OCI-M1 (cell line): Measurements from ENCODE around the gene AHR.
A peak's percentile ranks its signal among the peaks of the same experiment; 100 is the strongest.
"Not testable (repeated sequence)": the region's sequence is repeated elsewhere in the genome, so short reads cannot be mapped to it uniquely, and the experiment has no call there.

ENCODE experiments used
- DNase-seq: peaks from one replicate; lab custom pipeline; 2025; lab: John Stamatoyannopoulos, UW

The AHR gene

DNA sequence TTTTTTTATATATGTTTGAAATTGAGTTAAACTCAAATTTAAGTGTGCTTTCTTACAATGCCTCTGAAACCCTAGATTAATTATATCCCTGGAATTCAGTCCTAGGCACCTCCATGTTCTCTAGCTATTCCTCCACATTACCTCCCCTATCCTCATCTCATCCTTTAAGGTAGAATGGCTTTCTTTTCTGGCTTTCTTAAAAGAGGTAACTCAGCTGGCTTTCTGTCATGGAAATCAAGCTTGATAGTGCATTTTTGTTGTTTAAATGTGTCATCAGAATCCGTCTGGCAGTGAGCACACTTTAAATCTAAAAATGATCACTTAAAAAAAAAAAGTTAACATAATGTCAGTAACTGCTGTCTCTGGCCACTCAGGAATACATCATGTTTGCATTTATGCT lies 42.2 kb downstream of the AHR start:
- DNase-seq = no peak

DNA sequence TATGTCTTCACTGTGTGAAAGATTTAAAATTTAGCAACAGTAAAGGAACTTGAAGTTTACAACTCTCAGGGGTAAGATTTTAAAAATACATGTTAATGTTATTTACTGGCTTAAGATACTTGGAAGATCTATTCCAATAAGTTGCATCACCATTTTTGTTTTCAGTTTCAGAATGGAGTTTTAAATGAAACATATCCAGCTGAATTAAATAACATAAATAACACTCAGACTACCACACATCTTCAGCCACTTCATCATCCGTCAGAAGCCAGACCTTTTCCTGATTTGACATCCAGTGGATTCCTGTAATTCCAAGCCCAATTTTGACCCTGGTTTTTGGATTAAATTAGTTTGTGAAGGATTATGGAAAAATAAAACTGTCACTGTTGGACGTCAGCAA lies 44.3 kb downstream of the AHR start:
- DNase-seq = peak; percentile 13

DNA sequence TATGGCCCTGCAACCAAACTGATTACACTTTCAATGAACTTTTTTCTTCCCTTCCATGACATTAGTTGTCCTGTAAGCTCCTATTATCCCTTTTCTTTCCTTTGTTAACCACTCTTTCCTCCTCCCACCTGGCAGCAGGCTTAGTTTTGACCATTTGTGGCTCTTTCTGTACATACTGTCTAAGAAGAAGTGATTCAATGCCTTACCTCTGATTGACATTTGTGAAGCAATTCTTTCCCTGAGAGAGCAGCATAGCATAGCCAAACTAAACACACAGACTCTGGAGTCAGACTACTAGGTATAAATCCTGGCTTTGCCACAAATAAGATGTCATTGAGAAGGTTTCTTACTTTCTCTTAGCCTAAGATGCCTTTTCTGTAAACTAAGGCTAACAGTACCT lies 48.9 kb downstream of the AHR start:
- DNase-seq = no peak

DNA sequence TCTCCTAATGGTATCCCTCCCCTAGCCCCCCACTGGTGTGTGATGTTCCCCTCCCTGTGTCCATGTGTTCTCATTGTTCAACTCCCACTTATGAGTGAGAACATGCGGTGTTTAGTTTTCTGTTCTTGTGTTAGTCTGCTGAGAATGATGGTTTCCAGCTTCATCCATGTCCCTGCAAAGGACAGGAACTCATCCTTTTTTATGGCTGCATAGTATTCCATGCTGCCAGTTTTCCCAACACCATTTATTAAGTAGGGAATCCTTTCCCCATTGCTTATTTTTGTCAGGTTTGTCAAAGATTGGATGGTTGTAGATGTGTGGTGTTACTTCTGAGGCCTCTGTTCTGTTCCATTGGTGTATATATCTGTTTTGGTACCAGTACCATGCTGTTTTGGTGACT lies 50.5 kb downstream of the AHR start:
- not testable (repeated sequence) for DNase-seq

DNA sequence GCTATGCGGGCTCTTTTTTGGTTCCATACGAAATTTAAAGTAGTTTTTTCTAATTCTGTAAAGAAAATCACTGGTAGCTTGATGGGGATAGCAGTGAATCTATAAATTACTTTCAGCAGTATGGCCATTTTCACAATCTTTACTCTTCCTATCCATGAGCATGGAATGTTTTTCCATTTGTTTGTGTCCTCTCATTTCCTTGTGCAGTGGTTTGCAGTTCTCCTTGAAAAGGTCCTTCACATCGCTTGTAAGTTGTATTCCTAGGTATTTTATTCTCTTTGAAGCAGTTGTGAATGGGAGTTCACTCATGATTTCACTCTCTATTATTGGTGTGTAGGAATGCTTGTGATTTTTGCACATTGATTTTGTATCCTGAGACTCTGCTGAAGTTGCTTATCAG lies 51.9 kb downstream of the AHR start:
- not testable (repeated sequence) for DNase-seq

DNA sequence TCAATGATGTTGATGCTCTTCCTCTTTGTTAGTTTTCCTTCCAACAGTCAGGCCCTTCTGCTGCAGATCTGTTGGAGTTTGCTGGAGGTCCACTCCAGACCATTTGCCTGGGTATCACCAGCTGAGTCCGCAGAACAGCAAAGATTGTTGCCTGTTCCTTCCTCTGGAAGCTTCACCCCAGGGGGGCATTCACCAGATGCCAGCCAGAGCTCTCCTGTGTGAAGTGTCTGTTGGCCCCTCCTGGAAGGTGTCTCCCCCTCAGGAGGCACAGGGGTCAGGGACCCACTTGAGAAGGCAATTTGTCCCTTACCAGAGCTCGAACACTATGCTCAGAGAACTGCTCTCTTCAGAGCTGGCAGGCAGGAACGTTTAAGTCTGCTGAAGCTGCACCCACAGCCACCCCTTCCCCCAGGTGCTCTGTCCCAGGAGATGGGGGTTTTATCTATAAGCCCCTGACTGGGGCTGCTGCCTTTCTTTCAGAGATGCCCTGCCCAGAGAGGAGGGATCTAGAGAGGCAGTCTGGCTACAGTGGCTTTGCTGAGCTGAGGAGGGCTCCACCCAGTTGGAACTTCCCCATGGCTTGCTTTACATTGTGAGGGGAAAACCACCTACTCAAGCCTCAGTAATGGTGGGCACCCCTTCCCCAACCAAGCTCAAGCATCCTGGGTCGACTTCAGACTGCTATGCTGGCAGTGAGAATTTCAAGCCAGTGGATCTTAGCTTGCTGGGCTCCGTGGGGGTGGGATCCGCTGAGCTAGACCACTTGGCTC lies 55.4 kb downstream of the AHR start:
- peak; percentile 14 for DNase-seq

DNA sequence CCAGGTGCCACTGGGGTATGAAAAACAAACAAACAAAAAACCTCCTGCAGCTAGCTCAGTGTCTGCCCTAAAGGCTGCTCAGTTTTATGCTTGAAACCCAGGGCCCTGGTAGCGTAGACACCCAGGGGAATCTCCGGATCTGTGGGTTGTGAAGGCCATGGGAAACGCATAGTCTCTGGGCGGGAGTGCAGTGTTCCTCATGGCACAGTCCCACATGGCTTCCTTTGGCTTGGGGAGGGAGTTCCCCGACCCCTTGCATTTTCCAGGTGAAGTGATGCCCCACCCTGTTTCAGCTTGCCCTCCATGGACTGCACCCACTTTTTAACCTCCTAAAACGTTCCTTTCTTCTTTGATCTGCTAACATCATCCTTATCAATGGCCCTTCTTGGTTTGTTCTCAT lies 56.0 kb downstream of the AHR start:
- DNase-seq = no peak

DNA sequence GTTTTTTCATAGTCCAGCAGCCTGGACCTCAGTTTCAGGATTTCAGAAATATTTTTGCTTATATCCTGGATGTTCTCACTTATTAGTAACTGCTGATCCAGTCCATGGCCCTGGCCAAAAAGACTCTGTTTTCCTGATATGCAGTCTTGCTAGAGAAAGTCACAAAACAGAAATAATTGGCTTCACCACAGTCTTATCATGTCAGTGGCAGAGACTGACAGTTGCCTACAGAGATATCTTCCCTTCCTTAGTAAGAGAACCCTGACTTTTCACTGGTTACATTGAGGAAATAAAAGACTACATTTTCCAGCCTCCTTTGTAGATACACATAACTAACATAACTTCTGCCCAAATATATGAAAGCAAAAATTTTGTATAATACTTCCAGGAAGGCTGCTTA lies 56.6 kb downstream of the AHR start:
- DNase-seq = peak; percentile 81

DNA sequence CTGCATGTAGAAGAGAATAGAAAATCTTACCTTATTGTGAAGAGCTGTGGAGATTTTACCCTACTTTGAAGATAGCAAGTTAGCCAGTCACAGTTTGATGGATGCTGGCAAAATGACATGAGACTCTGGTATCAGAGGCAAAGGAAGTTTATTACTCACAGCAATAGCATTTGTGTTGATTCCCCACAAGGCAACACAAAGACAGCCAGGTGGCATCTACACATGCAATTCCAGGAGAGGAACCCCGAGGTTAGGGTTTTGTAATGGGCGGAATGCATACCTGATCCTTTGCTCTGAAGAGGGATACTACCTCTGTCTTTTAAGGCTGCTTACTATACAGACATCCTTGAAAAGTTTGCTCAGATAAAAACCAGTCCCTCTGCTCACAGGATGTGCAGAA lies 59.5 kb downstream of the AHR start:
- DNase-seq = no peak

DNA sequence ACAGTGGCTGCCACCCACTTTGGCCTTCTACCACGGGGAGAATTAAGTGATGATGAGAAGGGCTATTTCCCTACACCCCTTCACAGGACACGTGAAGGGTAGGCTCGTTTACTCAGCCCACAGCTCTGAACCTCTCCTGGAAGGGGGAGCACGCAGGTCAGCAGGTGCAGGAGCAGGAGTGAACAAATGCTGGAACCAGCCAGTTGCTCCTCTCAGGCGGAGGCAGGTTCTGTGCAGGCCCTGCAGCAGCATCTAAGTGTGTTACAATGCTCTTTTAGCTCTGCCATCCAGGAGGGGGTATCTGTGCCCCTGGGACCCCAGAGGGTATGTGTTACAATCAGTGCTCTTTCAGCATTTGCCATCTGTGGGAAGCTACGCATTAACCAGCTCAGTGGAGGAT lies 61.2 kb downstream of the AHR start:
- no peak for DNase-seq

DNA sequence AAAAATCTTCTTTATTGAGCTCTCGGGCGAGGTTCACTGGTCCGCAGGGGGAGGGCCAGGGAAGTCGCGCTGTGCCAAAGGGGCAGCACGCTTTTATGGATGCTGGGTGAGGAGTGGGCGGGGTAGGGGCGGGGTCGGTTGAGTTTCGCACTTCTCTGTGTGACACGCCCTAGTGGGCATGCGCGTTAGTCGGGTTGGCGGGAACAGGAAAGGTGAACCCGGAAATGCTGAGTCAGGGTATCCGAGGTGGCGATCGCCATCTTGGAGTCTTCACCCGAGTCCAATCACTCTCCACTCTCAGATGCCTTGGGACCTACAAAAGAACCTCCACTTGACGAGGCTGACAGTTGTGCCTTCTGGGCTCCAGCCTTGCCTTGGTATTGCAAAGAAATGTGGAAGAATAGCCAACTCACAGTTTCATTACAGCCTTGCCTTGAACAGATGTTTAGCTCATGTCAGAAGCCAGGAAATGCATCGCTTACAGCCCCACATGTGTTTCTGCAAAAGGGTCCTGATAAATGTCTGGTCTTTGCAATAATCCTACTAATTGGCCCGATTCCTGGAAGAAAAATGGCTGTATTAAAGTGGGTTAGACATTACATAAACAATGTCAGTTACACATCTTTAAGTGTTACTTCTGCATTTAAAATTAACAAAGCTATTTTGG lies 64.1 kb downstream of the AHR start:
- no peak for DNase-seq

DNA sequence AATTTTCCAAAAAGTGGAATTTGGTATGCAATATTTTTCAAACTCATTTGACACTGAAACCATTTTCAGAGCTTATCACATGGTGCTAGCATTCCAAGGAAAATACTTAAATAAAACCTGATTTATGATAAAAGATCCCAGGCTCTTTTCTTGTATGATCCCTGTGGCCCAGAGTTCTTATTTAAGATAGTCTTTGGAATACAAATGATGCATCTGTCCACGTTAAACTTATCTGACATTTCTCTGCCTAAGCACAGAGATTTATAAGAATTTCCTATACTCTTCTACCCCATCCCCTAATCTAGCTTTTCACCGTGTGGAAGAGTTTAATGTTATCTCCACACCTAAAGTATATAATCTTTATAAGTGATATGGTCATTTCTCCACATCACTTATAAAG lies 66.2 kb downstream of the AHR start:
- no peak for DNase-seq

DNA sequence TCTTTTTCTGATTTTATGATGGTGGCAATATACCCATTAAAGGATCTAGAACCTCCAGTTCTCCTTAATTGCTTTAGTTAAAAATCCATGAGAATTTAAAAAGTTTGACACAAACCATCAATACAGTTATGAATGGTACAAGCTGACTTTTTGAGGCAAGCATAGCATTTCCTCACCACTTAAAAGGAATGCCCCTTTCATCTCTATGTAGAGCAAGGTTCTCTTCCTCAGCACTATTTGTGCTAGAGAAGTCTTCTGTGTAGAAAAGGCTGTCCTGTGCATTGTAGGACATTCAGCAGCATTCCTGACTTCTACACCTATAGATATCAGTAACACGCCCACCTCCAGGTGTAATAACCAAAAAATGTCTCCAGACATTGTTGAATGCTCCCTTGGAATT lies 67.3 kb downstream of the AHR start:
- DNase-seq = no peak

DNA sequence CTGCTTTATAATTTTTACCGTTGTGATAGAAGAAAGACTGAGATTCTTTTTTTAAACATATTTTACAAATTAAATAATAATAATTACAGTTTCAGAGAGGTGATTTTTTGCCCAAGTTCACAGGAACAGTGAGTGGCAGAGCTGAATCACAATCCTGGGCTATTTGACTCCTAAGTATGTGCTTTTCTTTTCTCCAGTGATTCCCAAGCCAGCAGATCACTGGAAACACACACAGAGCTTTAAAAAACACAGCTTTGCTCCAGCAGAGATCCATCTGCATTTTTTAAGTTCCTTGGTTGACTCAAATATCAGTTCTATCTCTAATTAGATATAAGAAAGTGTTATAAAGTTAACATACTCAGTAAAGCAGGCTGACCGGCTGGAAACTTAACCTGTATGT lies 69.0 kb downstream of the AHR start:
- DNase-seq = no peak

DNA sequence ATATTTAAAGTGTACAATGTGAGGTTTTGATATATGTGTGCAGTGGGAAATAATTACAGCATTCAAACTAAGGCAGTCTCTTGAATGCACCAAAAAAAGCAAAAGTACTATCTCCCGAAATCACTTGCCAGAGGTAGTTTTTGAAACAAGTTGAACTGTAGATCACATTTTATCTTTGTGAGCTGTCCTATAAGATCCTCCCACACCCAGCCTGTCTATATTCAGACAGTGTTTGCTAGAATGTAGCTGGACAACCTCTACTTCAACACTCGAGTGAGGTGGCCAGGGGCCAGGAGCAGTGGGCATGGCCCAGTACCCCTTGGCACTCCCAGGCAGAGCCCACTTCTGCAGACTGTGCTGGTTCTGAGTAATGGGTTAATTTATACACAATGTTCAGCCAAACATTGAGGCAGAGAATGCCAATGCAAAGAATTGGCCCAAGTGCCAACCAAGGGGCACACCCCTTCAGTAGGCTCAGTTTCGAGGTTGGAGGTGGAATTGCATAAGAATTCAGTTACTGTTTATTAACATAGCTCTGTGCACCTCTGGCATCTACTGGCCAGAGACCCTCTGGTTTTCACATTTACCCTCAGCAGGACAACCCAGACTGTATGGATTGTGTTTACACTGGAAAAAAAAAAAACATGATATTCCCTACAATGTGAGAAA lies 70.5 kb downstream of the AHR start:
- DNase-seq = peak; percentile 54

DNA sequence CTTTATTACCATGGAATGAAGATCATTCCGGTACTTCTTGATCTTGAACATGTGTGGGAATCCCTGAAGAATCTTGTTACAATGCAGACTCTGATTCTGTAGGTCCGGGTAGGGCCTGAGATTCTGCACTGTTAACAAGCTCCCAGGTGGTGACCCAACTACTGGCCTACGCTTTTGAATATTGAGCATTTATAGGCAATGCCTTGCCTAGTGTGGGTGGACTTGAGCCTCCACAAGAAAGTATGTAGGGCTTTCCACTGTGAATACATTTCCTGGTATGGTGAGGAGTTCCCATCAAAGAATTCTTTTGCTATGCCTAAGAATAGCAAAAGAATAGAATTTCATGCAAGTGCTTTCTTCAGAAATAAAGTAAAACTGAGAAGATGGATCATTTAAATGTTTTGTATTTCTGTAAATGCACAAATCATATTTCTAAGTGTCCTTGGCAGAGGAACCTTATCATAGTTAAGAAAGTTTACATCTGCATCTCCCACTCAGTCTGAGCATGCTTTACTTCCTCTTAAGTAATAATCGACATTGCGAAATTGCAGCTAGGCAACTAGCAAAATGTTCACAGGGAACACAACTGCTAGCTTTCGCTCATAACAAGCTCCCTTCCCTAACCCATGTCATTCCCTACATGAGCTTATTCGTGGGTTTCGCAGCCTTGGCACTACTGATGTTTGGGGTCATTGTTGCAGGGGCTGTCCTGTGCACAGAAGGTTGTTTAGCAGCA lies 71.4 kb downstream of the AHR start:
- peak; percentile 91 for DNase-seq

DNA sequence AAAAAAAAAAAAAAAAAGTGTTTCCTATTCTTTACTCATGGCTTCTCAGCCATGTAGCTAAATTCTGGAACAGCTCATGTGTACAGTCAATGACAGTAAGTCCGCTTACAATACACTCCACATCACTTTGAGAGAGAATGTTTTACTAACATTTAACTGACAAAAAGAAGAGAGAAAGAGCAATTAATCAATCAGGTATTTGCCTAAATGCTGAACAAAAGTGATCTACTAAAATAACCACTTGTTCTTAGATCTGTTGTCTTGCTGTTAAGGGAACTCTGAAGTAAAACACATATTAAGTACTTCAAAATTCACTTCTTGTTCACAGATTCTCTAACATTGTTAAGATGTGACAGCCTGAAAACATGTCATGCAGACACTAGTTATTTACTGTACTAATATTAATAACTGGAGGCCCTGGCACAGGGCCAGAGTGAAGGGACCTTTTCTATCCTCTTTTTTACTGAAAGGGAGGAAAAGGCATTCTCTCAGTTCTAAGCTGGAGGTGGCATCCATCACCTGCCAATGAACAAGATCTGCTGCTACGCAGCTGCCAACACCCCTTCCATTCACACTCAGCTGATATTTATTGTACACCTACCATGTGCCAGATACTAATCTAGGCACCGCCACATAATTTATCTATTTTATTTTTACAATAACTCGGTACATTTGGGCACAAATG lies 72.6 kb downstream of the AHR start:
- no peak for DNase-seq

DNA sequence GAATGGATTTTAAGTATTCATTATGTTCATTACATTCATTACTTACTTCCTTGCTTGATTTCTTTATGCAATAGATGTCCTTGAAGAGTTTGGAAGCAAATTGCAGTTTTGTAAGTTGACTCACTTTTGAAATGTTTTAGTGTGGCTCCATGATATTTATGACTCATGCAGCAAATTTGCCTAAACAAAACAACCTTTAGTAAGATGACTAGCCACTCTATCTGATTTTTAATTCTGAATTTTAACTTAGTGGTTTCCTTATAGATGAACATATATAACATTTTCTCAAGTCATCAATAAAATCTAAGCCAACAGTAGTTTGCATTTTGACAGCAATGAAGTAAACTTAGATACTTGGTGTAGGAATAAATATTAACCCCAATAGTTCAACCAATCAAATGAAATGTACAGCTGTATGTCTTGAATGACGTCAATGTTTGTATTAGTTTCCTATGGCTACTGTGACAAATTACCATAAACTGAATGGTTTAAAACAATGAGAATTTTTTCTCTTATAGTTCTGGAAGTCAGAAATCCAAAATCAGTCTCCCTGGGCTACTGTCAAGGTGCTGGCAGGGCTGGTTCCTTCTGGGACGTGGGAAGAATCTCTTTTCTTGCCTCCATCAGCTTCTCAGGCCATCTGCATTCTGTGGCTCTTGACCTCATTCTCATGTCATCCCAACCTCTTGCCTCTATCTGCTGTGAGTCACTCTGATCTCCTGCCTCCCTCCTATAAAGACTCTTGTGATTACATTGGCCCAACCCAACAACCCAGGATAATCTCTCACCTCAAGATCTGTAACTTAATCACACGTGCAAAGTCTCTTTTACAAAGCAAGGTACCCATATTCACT lies 73.4 kb downstream of the AHR start:
- DNase-seq = peak; percentile 9

DNA sequence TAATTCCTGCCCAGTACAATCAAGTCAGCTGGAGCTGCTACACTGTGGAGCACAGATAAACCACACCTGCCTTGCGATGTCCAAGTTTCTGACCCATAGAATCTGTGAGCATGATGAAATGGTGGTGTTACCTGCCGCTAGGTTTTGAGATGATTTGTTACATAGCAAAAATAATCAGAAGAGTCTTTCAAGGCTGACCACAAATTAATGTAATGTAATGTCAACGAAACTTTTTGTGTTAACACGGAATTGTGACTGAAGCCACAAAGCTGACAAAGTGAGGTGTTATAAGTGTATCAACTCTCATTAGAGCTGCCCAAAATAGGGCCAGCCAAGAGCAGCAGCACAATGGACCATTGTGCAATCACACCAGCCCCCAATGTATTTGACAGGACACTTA lies 75.7 kb downstream of the AHR start:
- DNase-seq = no peak

DNA sequence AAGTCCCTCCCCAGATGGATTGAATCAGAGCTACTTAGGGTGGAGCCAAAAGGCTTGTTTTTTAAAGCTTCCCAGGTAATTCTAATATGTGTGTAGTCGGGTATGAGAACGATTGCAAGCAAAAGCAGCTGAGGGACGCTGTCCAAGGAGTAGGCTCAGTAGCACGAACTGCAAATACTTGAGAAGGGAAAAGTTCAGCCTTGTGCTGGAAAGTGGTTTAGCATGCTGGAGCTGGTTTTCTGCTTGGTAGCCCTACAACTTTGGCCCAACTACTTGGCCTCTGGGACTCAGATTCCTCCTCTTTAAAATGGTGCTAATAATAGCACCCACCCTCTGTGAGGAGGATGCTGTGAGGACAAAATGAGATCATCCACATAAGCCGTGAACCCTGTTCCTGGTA lies 76.2 kb downstream of the AHR start:
- no peak for DNase-seq

DNA sequence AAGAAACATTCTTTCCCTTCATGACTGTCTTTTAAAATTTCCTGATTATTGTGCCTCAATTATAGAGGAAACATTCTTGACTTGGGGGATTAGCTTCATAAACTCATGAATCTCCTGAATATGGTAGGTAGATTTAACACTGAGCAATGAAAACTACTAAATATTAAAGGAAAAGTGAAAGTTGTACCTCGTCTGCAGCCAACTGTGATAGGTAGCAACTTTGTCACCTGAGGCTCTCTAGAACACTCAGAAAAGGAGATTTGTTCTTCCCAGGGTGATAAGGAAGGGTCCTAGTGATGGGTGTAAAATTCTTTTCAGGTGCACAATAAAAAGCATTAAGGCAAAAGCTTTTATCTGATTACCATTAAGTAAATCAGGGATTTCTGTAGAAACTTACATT lies 78.1 kb downstream of the AHR start:
- no peak for DNase-seq
